ENCODE results near the gene AQP12B. TPM values are rescaled to one million over a fixed set of nuclear protein-coding genes. Genes with fewer than 3 reads are reported as not detected.
A peak's percentile ranks its signal among the peaks of the same experiment; 100 is the strongest.

The AQP12B gene
- total and polyA plus RNA-seq, 2 of the 8 experiments (the other 6 are each of a cell fraction or from before 2014, with no cell fraction given), result not detected

- no peak for FAIRE-seq
- no peaks in the 10 kb centered on the region for H3K23me2 ChIP-seq (ENCODE audit: low read depth, low read length)
- 91% methylated on average over 13 of the region's 13 CpGs; no CpG with 5 or more reads in 1 of the 2 experiments for WGBS, 2 experiments (ENCODE audit: extremely low coverage in 1 of 2, insufficient coverage in 1 of 2, insufficient read length in 1 of 2, insufficient replicate concordance in 2 of 2, low coverage in 1 of 2, low lambda C conversion rate in 2 of 2, missing lambda C conversion rate in 1 of 2)
Measured at GRCh38 chr2:240650254-240650965, 32.3 kb downstream of the AQP12B start.

More at GRCh38 chr2:240650254-240650965, 32.3 kb downstream of the AQP12B start:
- no peak overlapping the region for H4K5ac ChIP-seq (ENCODE audit: insufficient read length, low read depth, low read length)
- H3K36me3 ChIP-seq (ENCODE audit: control insufficient read depth in 2 of 4, insufficient read depth in 4 of 4, low read length in 3 of 4), result no peaks in the 10 kb centered on the region
- no peak overlapping the region for H2BK12ac ChIP-seq (ENCODE audit: low read depth, low read length)
- H3K79me2 ChIP-seq (ENCODE audit: control insufficient read depth in 1 of 2, insufficient read depth in 2 of 2, low read length in 2 of 2), result no peaks in the 10 kb centered on the region
- TF ChIP-seq RNF2 (IDR thresholded peaks at IDR 0.05; ENCODE audit: borderline replicate concordance, low read depth, low read length, missing control alignments, poor library complexity, severe bottlenecking) (no peak), BRCA1 (IDR thresholded peaks at IDR 0.05; ENCODE audit: low read depth, low read length) (no peak), SP1 (IDR thresholded peaks at IDR 0.05; ENCODE audit: low read depth, low read length) (no peak), KDM1A (IDR thresholded peaks at IDR 0.05; ENCODE audit: borderline replicate concordance, low read length) (no peak), NRF1 (IDR thresholded peaks at IDR 0.05; ENCODE audit: low read depth, low read length) (no peak), SIRT6 (IDR thresholded peaks at IDR 0.05; ENCODE audit: low read length) (no peak), ATF2 (IDR thresholded peaks at IDR 0.05; ENCODE audit: low read length) (no peak), SUZ12 (IDR thresholded peaks at IDR 0.05; ENCODE audit: low read length) (no peak), RAD21 (IDR thresholded peaks at IDR 0.05 in 1 of 2, conservative IDR thresholded peaks at IDR 0.05 in 1 of 2; ENCODE audit: low read depth in 2 of 2, low read length in 2 of 2) (no peak), CREB1 (IDR thresholded peaks at IDR 0.05) (no peak), POLR2A (IDR thresholded peaks at IDR 0.05; ENCODE audit: control extremely low read depth in 1 of 2, low read depth in 2 of 2, low read length in 2 of 2) (no peak), CHD2 (IDR thresholded peaks at IDR 0.05; ENCODE audit: low read length) (no peak)
- H2AFZ ChIP-seq (ENCODE audit: low read length), result no peak overlapping the region
- H2BK120ac ChIP-seq (replicated peaks; ENCODE audit: low read depth, low read length), result no peak overlapping the region
- no peak overlapping the region for H4K8ac ChIP-seq (ENCODE audit: extremely low read depth, insufficient read depth, low read length)
- H3K9me3 ChIP-seq (ENCODE audit: insufficient read depth in 2 of 2, low read depth in 1 of 2, low read length in 1 of 2), result no peaks in the 10 kb centered on the region
- H4K20me1 ChIP-seq (replicated peaks in 1 of 2; ENCODE audit: control insufficient read depth in 1 of 2, insufficient read depth in 2 of 2, low read length in 2 of 2), result no peaks in the 10 kb centered on the region
- no peak overlapping the region for H2BK20ac ChIP-seq (ENCODE audit: low read length)
- H3K27me3 ChIP-seq (replicated peaks in 1 of 4; ENCODE audit: control insufficient read depth in 3 of 4, extremely low read depth in 1 of 4, insufficient read depth in 3 of 4, low read length in 3 of 4), result peaks cover 0 to 4% (median 2%) of the 10 kb centered on the region in 4 experiments; a peak in 3 of 7 replicates
- no peak overlapping the region for H3K23ac ChIP-seq (ENCODE audit: insufficient read length)
- ChIA-PET POLR2A (ENCODE audit: partially characterized antibody) (no interaction called here), CTCF (ENCODE audit: partially characterized antibody) (no interaction called here)
- no peak overlapping the region for H2BK15ac ChIP-seq (ENCODE audit: low read length)
- H3K27ac ChIP-seq (ENCODE audit: low read depth, low read length), result no peak overlapping the region
- no peaks in the 10 kb centered on the region for H3K79me1 ChIP-seq (ENCODE audit: low read depth, low read length)
- H3K56ac ChIP-seq (replicated peaks; ENCODE audit: insufficient read length, low read depth, low read length), result no peak overlapping the region
- H4K91ac ChIP-seq (replicated peaks; ENCODE audit: insufficient read length, low read length), result no peak overlapping the region
- no peak overlapping the region for H3K14ac ChIP-seq (ENCODE audit: insufficient read length)
- H3K4me1 ChIP-seq (replicated peaks in 1 of 4; ENCODE audit: control insufficient read depth in 3 of 4, insufficient read depth in 4 of 4, low read length in 3 of 4), result peaks cover 0 to 10% (median 6%) of the 10 kb centered on the region in 4 experiments; a peak in 5 of 7 replicates
- no peak overlapping the region for H3K4ac ChIP-seq (replicated peaks; ENCODE audit: insufficient read length, low read depth, low read length)
- no peak overlapping the region for H3K4me3 ChIP-seq (ENCODE audit: extremely low read depth in 1 of 4, insufficient read depth in 2 of 4, low read depth in 3 of 4, low read length in 4 of 4)
- H3K4me2 ChIP-seq (ENCODE audit: insufficient read depth in 1 of 2, low read depth in 2 of 2, low read length in 2 of 2), result no peak overlapping the region
- no peak overlapping the region for H2BK5ac ChIP-seq (ENCODE audit: low read depth, low read length)
- H3K18ac ChIP-seq (ENCODE audit: extremely low read depth, low read length), result no peak overlapping the region
- no peak overlapping the region for H2AK5ac ChIP-seq (ENCODE audit: low read depth, low read length)
- peak in 1 of 2 experiments; percentile 14 for DNase-seq (ENCODE audit: low read depth in 1 of 2, low spot score in 2 of 2)
- no peak overlapping the region for H3K9ac ChIP-seq (replicated peaks in 1 of 4; ENCODE audit: extremely low read depth in 1 of 4, low read depth in 3 of 4, low read length in 3 of 4)
